ENCODE measurements around the gene MAPRE3.

The MAPRE3 gene

GRCh38 chr2:26977012-26977411 is 6.6 kb downstream of the MAPRE3 start:
- TF ChIP-seq CTCF (conservative IDR thresholded peaks at IDR 0.05), result no peak

GRCh38 chr2:26978061-26978596 is 7.7 kb downstream of the MAPRE3 start:
- H3K27ac ChIP-seq, result peak overlapping the region; percentile 84
- TF ChIP-seq CTCF (conservative IDR thresholded peaks at IDR 0.05), result no peak

More at GRCh38 chr2:26977012-26977411, 6.6 kb downstream of the MAPRE3 start:
- H3K27ac ChIP-seq, result peak overlapping the region; percentile 84

- TF ChIP-seq CTCF (conservative IDR thresholded peaks at IDR 0.05), result no peak
- peak overlapping the region; percentile 84 for H3K27ac ChIP-seq
Measured at GRCh38 chr2:26979741-26980140, 9.3 kb downstream of the MAPRE3 start.

GRCh38 chr2:26980971-26981370 is 10.5 kb downstream of the MAPRE3 start:
- peak overlapping the region; percentile 92 for H3K27ac ChIP-seq
- TF ChIP-seq CTCF (conservative IDR thresholded peaks at IDR 0.05), result no peak

- peak; percentile 70 for TF ChIP-seq CTCF (conservative IDR thresholded peaks at IDR 0.05)
- H3K27ac ChIP-seq, result peak overlapping the region; percentile 92
Measured at GRCh38 chr2:26982102-26982742, 11.8 kb downstream of the MAPRE3 start.

- peak overlapping the region; percentile 92 for H3K27ac ChIP-seq
- TF ChIP-seq CTCF (conservative IDR thresholded peaks at IDR 0.05), result no peak
Measured at GRCh38 chr2:26983746-26984145, 13.3 kb downstream of the MAPRE3 start.

- no peak for TF ChIP-seq CTCF (conservative IDR thresholded peaks at IDR 0.05)
- no peak overlapping the region for H3K27ac ChIP-seq
Measured at GRCh38 chr2:26985807-26986206, 15.4 kb downstream of the MAPRE3 start.

Measured in VCaP (cell line).